Measurements from ENCODE around the gene SNX15. TPM values are rescaled to one million over a fixed set of nuclear protein-coding genes. Genes with fewer than 3 reads are reported as not detected.
A peak's percentile ranks its signal among the peaks of the same experiment; 100 is the strongest.

The SNX15 gene
- total and polyA plus RNA-seq, 2 experiments from 2014 or later = 12.9 to 27.3 TPM

- 65% methylated on average over 9 of the region's 9 CpGs for WGBS (ENCODE audit: low lambda C conversion rate, missing lambda C conversion rate)
- peak overlapping the region; percentile 99 for H3K27ac ChIP-seq
- H3K4me3 ChIP-seq = no peak overlapping the region
- H3K79me2 ChIP-seq = no peaks in the 10 kb centered on the region
- peak; percentile 81 for DNase-seq (ENCODE audit: low spot score)
- no peaks in the 10 kb centered on the region for H3K27me3 ChIP-seq
- H3K4me2 ChIP-seq = peak overlapping the region; percentile 68
- no peaks in the 10 kb centered on the region for H4K20me1 ChIP-seq (ENCODE audit: insufficient read depth, poor library complexity, severe bottlenecking)
- no peaks in the 10 kb centered on the region for H3K9me3 ChIP-seq (ENCODE audit: low read depth)
- no peak overlapping the region for H2AFZ ChIP-seq
- peaks cover 26% of the 10 kb centered on the region for H3K4me1 ChIP-seq (ENCODE audit: insufficient read depth)
- no peak for TF ChIP-seq CTCF (IDR thresholded peaks at IDR 0.05; ENCODE audit: poor library complexity)
- no peak for TF ChIP-seq EZH2 (IDR thresholded peaks at IDR 0.05; ENCODE audit: borderline replicate concordance)
- no peak for TF ChIP-seq EZH2phosphoT487 (IDR thresholded peaks at IDR 0.05; ENCODE audit: low read depth, severe bottlenecking, unreplicated experiment)
- H3K36me3 ChIP-seq (replicated peaks; ENCODE audit: insufficient read depth, low read depth) = no peaks in the 10 kb centered on the region
- no peaks in the 10 kb centered on the region for H3K9me2 ChIP-seq (replicated peaks; ENCODE audit: insufficient read depth)
These were observed 28.4 kb upstream of the SNX15 start for GRCh38 chr11:64998690-64999431.

- Histone ChIP-seq H2AFZ (no peak overlapping the region), H3K4me3 (no peak overlapping the region), H3K4me1 (ENCODE audit: insufficient read depth) (peaks cover 26% of the 10 kb centered on the region), H3K27me3 (no peaks in the 10 kb centered on the region), H3K36me3 (replicated peaks; ENCODE audit: insufficient read depth, low read depth) (no peaks in the 10 kb centered on the region), H3K9me2 (replicated peaks; ENCODE audit: insufficient read depth) (no peaks in the 10 kb centered on the region), H3K79me2 (no peaks in the 10 kb centered on the region), H3K9me3 (ENCODE audit: low read depth) (no peaks in the 10 kb centered on the region), H4K20me1 (ENCODE audit: insufficient read depth, poor library complexity, severe bottlenecking) (no peaks in the 10 kb centered on the region), H3K4me2 (peak overlapping the region; percentile 51), H3K27ac (peak overlapping the region; percentile 99)
- no peak for DNase-seq (ENCODE audit: low spot score)
- 53% methylated on average over 1 of the region's 1 CpG for WGBS (ENCODE audit: low lambda C conversion rate, missing lambda C conversion rate)
- TF ChIP-seq CTCF (IDR thresholded peaks at IDR 0.05; ENCODE audit: poor library complexity) = no peak
- no peak for TF ChIP-seq EZH2 (IDR thresholded peaks at IDR 0.05; ENCODE audit: borderline replicate concordance)
- TF ChIP-seq EZH2phosphoT487 (IDR thresholded peaks at IDR 0.05; ENCODE audit: low read depth, severe bottlenecking, unreplicated experiment) = no peak
These were observed 27.8 kb upstream of the SNX15 start for GRCh38 chr11:64999478-64999877.

GRCh38 chr11:65002706-65003105, 24.5 kb upstream of the SNX15 start:
- Histone ChIP-seq H3K27me3 (no peaks in the 10 kb centered on the region), H3K36me3 (replicated peaks; ENCODE audit: insufficient read depth, low read depth) (no peaks in the 10 kb centered on the region), H3K4me1 (ENCODE audit: insufficient read depth) (peaks cover 19% of the 10 kb centered on the region), H4K20me1 (ENCODE audit: insufficient read depth, poor library complexity, severe bottlenecking) (no peaks in the 10 kb centered on the region), H2AFZ (no peak overlapping the region), H3K4me2 (no peak overlapping the region), H3K9me2 (replicated peaks; ENCODE audit: insufficient read depth) (no peaks in the 10 kb centered on the region), H3K27ac (no peak overlapping the region), H3K79me2 (no peaks in the 10 kb centered on the region), H3K4me3 (no peak overlapping the region), H3K9me3 (ENCODE audit: low read depth) (no peaks in the 10 kb centered on the region)
- no peak for DNase-seq (ENCODE audit: low spot score)
- 77% methylated on average over 5 of the region's 5 CpGs for WGBS (ENCODE audit: low lambda C conversion rate, missing lambda C conversion rate)
- TF ChIP-seq EZH2 (IDR thresholded peaks at IDR 0.05; ENCODE audit: borderline replicate concordance) (no peak), EZH2phosphoT487 (IDR thresholded peaks at IDR 0.05; ENCODE audit: low read depth, severe bottlenecking, unreplicated experiment) (no peak), CTCF (IDR thresholded peaks at IDR 0.05; ENCODE audit: poor library complexity) (no peak)

All from hepatocyte (in vitro differentiated cells).